ENCODE data around the gene DOCK1.

DOCK1 gene

GRCh38 chr10:127146661-127147060, 241.4 kb downstream of the DOCK1 start:
- no peak for ATAC-seq
- no peak for DNase-seq

DNA sequence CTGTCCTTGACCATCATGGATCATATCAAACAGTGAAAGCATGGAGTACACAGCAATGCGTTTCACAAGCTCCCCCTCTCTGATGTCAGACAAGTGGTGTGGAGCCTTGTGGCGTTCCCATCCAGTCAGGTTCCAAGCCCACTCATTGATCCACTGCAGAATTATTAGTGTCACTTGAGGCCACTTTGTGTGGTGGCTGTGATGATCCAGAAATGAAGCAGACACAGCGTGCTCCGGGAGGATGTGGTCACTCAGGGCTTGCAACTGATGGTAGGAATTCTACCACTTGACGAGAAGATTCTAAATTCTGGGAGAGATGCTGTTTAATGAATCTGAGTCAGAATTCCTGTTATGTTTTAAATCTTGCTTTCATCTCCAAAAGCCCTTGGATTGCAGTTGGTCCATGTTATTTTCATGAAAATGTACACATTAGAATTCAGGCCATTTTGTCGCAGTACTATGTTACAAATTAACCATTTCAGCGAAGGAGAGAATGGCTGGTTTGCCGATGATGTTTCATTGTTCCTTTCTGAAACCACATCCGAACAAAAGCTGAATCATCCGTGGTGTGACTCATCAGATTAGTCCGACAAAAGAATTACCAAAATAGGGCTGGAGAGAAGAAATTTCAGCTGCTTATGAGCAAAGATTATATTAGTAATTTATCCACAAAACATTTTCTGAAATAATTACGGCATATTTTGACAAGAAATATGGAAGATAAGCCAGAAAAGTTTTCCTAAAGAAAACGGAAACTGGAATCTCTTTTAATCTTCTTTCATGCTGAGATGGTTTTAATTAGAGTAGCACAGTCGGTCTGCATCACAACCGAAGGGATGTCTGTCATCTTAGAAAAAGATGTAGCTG, 243.1 kb downstream of the DOCK1 start:
- ATAC-seq (no peak), DNase-seq (no peak)

GRCh38 chr10:127148933-127149220, 243.6 kb downstream of the DOCK1 start:
- DNase-seq (no peak), ATAC-seq (peak; percentile 57)

GRCh38 chr10:127149501-127150081, 244.4 kb downstream of the DOCK1 start:
- ATAC-seq (no peak), DNase-seq (no peak)

GRCh38 chr10:127150136-127150535, 244.9 kb downstream of the DOCK1 start:
- DNase-seq (no peak), ATAC-seq (no peak)

DNA sequence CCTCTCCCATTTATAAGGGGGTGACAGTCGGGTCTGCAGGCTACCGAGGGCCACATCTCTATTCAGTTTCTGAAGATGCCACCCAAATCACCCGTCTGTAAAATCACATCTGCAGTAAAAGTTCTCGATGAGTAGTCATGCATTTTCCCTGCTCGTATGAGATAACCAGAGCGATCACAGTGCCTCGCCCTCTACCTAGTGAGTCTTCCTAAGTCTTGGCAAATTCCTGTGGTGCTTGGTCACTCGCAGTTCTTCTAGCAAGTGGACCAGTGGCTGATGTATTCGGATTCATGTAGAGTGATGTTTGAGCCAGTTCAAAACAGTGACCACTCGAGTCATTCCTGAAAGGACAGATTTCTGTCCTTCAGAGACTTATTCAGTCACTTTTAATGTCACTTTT, 246.3 kb downstream of the DOCK1 start:
- ATAC-seq (no peak), DNase-seq (no peak)

DNA sequence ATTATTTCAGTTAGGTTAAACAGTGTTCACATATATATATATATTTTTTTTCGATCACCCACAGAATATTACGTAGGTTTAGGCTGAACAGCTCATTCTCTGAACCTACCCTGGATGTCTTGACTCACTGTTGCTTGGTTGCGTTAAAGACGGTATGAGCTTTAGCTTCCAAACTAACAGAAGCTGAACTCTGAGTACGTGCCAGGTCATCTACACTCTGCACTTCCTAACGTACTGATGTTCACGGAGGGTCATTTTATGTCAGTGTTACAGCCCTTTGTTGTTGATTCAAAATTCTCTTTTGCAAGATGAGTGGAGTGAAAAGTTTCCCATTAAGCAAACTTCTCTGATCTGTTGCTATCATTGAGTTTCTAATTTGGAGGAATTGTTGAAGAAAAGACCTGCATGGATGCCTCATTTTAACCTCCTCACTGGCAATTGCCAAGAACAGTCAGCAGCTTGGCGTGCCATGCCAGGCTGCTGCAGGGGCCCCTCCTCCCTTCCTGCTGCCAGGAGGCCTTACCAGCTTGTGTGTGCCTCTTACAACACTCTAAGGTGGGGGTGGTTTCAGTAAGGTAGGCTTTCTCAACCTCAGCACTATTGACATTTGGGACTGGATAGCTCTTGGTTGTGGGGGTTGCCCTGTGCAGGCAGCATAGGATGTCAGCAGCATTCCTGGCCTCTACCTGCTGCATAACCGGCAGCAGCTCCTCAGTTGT, 246.9 kb downstream of the DOCK1 start:
- no peak for ATAC-seq
- DNase-seq = no peak

DNA sequence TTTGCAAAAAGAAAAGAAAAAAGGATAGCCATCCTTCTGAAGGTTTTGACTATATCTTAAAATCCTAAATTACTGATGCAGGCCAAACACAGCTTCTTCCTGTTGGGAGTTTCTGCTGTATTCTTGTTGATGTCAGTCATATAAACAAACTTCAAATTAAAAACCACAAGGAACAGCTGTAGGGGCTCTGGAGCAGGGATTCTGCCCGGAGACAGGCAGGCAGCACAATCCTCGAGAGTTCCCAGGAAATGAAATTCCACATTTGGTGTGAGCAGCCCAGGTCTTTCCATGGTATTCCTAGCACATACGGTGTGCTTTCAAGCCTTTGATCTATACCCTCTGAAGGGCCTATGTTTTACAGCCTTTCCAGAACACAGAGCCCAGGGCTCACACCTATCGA, 248.0 kb downstream of the DOCK1 start:
- ATAC-seq = no peak
- DNase-seq = no peak

DNA sequence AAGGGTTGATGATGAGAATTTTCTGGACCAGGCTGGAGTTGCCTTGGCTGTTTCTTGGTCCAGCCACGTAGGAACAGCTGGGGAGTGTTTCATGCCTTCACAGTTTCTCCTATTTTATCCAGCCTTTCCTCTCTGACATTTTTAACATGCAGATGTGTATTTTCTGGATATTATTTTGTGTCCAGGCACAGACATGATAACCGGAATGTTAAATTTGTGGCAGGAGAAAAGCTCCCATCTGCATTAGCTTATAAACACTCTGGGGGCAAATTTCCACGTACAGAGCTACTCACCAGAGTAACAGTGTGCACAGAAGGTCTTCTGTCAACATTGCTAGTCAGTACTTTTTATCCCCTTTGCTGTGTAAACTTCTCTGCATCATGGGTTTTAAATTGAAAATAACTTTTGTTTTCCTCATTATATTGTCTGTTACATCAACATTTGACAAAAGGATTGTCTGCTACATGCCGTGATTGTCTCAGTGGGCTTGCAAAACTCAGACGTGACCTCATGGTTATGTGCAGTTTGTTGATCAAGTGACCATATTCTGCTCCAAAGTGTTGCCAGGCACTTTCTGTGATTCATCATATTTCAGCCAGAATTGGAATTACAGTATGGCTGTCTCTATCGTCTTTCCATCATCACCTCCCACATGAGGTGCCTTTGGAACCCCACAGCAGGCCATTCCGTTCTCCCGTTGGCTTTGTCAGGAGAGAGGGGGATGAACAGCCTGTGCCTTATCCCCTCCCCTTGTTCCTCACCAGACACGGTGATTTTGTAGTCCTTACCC, 249.8 kb downstream of the DOCK1 start:
- no peak for DNase-seq
- no peak for ATAC-seq

- ATAC-seq (no peak), DNase-seq (no peak)
Observed at GRCh38 chr10:127157089-127157488, 251.9 kb downstream of the DOCK1 start.

DNA sequence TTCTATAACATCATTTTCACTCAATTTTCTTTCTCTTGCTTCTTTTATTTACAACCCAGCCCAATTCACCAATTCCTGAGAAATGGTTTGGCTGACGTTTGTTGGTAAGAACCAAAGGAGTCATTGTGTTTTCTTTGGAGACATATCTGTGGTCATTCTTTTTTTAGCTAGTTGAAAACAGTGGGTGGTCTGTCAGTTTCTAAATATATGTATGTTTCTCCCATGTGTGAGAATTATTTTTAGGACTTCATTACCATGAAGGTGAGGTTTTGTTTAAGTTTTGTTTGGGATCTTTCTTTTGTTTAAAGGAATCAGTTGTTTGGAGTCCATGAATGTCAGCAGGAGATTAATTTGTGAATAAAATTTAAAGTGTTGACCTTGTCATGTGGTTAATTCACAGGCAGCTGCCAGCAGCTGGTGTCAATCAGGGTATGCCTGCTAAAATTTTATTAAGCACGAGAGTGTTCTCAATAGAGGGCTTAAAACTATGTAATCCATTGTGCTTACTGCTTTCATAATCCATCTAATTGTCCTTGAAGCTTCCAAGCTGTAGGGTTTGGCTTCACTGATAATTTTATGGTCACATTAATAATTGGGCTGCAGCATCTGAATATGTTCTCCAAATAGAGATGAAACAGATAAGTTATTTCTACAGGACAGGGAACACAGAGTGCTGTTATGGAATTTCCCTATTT, 252.4 kb downstream of the DOCK1 start:
- ATAC-seq (no peak), DNase-seq (no peak)

GRCh38 chr10:127158662-127159061, 253.4 kb downstream of the DOCK1 start:
- no peak for ATAC-seq

GRCh38 chr10:127159648-127160245, 254.5 kb downstream of the DOCK1 start:
- ATAC-seq (no peak), DNase-seq (no peak)

More at GRCh38 chr10:127158662-127159061, 253.4 kb downstream of the DOCK1 start:
- DNase-seq = no peak

DNA sequence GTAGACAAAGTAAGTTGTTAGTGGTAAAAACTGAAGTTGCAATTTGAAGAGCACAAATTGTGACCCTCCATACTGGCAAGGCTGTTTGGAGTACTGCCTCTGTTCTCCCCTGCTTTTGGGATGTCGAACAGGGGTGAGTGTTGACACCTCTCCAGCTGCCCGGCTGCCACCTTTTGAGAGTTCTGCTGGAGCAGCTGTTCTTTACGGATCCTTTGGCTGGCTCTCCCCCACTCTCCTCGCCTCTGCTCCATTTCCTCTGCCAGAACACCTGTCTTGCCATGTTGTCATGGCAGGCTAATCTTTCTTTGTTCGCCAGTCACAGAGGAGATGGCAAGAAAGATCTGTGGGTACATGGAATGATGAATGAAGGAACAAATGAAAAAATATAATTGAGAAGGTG, 256.3 kb downstream of the DOCK1 start:
- DNase-seq (no peak), ATAC-seq (no peak)

- DNase-seq (no peak), ATAC-seq (no peak)
Observed at GRCh38 chr10:127162841-127163240, 257.6 kb downstream of the DOCK1 start.

GRCh38 chr10:127168261-127168660, 263.0 kb downstream of the DOCK1 start:
- ATAC-seq (no peak), DNase-seq (no peak)

DNA sequence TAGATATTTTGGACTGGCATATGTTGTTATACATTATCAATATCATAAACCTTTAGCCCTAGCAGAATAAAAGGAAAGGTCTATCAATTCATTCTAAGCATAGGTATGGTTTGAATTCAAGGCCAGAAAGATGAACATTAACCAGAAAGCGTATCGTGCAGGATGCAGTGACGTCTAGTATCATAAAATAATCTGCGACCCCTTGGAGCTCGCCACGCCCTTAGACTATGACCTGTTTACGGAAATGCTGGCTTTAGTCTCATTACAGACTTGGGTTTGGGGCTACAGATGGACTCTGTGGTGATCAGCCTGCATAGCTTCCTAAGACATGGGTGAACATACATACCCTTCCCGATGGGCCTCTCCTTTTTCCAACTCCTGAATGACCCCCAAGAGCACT, 269.6 kb downstream of the DOCK1 start:
- no peak for DNase-seq
- no peak for ATAC-seq

GRCh38 chr10:127175357-127176110, 270.3 kb downstream of the DOCK1 start:
- DNase-seq = no peak
- ATAC-seq = no peak

GRCh38 chr10:127176649-127177048, 271.4 kb downstream of the DOCK1 start:
- ATAC-seq = no peak
- DNase-seq = no peak

DNA sequence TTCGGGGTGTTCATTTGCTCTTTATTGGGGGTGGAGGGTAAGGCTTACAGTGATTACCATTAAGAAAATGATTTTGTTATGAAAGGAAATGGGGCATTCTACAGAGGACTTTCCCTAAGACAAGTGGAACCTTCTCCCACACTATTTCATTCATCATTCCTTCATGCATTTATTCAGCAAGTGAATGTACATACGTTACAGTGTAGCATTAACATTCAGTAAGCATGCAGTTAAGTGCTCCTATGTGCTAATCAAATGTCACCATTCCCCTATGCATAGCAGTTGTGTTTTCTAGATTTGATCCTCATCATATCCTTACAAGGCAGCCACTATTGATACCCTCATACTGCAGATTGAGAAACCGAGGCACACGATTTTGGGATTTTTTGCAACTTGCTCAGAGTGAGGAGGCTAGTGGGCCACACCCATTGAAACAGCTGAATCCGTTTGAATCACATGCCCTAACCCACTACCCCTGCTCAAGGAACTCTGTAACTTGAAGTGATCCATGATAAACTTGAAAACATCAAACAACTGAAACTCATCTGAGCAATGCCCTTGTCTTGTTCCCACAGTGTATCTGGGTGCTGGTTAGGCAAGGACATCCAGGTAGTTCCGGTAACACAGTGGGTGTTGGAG, 274.5 kb downstream of the DOCK1 start:
- DNase-seq = no peak
- no peak for ATAC-seq
